Endothelial cell of umbilical vein (primary cell): Measurements from ENCODE around the gene TIMMDC1. TPM values are rescaled to one million over a fixed set of nuclear protein-coding genes. Genes with fewer than 3 reads are reported as not detected.

Experiments used
- BruUV-seq: library from RNA; stranded (reverse); fragments of 400-500 nt; replicated peaks from 2 replicates; lab custom pipeline; 2021; lab: Mats Ljungman, UMichigan
- CTCF ChIA-PET: fragments of 300-600, 350-600 bp; sonication (Branson Sonifier 250); formaldehyde crosslinking; loops from one replicate; lab custom pipeline; 2021; ENCODE audit warnings: antibody characterized with exemption, inconsistent platforms; lab: Charles Lee
- POLR2A ChIA-PET: fragments of 300-600, 350-600 bp; sonication (Branson Sonifier 250); formaldehyde crosslinking; loops from one replicate; lab custom pipeline; 2021; ENCODE audit warnings: antibody characterized with exemption, inconsistent platforms; lab: Charles Lee
- DNase-seq: peaks from one replicate; pipeline ENCODE4 v3.0.0-alpha.2; 2011; ENCODE audit warnings: low read depth, low spot score
- FAIRE-seq: peaks from 2 replicates; lab custom pipeline; 2011; peaks lifted over from hg19 to GRCh38; lab: Jason Lieb, UNC
- H2AFZ ChIP-seq: 2 replicates; pipeline ENCODE4 v1.6.0; 2012; ENCODE audit warnings: low read depth, low read length, control low read depth, inconsistent platforms
- H3K27ac ChIP-seq: 2 replicates; pipeline ENCODE4 v1.5.1; 2011; ENCODE audit warnings: low read depth, mild to moderate bottlenecking, control low read depth, low read length, moderate library complexity; ENCODE audit not compliant: insufficient read depth
- H3K27me3 ChIP-seq, 2 experiments: 2 replicates each; pipeline versions ENCODE4 v1.6.0 to v1.6.1; 2011; ENCODE audit warnings: low read length in 2 of 2, mixed read lengths in 1 of 2; ENCODE audit not compliant: control insufficient read depth in 2 of 2, insufficient read depth in 2 of 2
- H3K36me3 ChIP-seq, 2 experiments: 2 replicates in 1 of 2; 3 replicates in 1 of 2; pipeline ENCODE4 v1.5.1; 2011; ENCODE audit warnings: low read length in 2 of 2, mild to moderate bottlenecking in 1 of 2, moderate library complexity in 1 of 2; ENCODE audit not compliant: control insufficient read depth in 2 of 2, insufficient read depth in 2 of 2; ENCODE audit errors: extremely low read depth in 1 of 2
- H3K4me1 ChIP-seq: 3 replicates; pipeline ENCODE4 v1.5.1; 2011; ENCODE audit warnings: mild to moderate bottlenecking, low read length; ENCODE audit not compliant: control insufficient read depth, insufficient read depth; ENCODE audit errors: extremely low read depth
- H3K4me2 ChIP-seq: 2 replicates; pipeline ENCODE4 v1.6.1; 2011; ENCODE audit warnings: low read length, control low read depth, mixed read lengths; ENCODE audit not compliant: insufficient read depth
- H3K4me3 ChIP-seq, 3 experiments: fragments of 200-600 bp in 1 of 3; sonication (generic), shearing (Covaris generic) in 1 of 3; replicated peaks in 1 of 3; 2 replicates each; pipeline ENCODE4 v1.5.1; 2011 to 2016; ENCODE audit warnings: control low read depth in 3 of 3, low read length in 3 of 3, mild to moderate bottlenecking in 2 of 3, inconsistent platforms in 1 of 3, low read depth in 1 of 3, moderate library complexity in 1 of 3; ENCODE audit not compliant: insufficient read depth in 1 of 3
- H3K79me2 ChIP-seq: 2 replicates; pipeline ENCODE4 v1.6.0; 2012; ENCODE audit warnings: low read length, inconsistent platforms; ENCODE audit not compliant: control insufficient read depth, insufficient read depth
- H3K9ac ChIP-seq: replicated peaks from 2 replicates; pipeline ENCODE3; 2011; ENCODE audit warnings: low read length, control low read depth; ENCODE audit not compliant: insufficient read depth; ENCODE audit errors: extremely low read depth
- H3K9me1 ChIP-seq: replicated peaks from 3 replicates; pipeline ENCODE4 v1.6.0; 2011; ENCODE audit warnings: mild to moderate bottlenecking, low read length; ENCODE audit not compliant: control insufficient read depth, insufficient read depth; ENCODE audit errors: extremely low read depth
- H3K9me3 ChIP-seq: replicated peaks from 2 replicates; pipeline ENCODE4 v1.5.1; 2012; ENCODE audit warnings: low read length, inconsistent platforms; ENCODE audit not compliant: control insufficient read depth, insufficient read depth
- H4K20me1 ChIP-seq: replicated peaks from 2 replicates; pipeline ENCODE3; 2011; ENCODE audit warnings: mild to moderate bottlenecking, low read length; ENCODE audit not compliant: control insufficient read depth, insufficient read depth; ENCODE audit errors: extremely low read depth
- CTCF ChIP-seq, 2 donors: IDR thresholded peaks; 1 replicate in 1 of 2; 2 replicates in 1 of 2; pipeline ENCODE4 v1.5.1; 2011; ENCODE audit warnings: low read length in 2 of 2, mild to moderate bottlenecking in 2 of 2, moderate library complexity in 2 of 2, control low read depth in 1 of 2, inconsistent platforms in 1 of 2, low read depth in 1 of 2; ENCODE audit not compliant: insufficient read depth in 1 of 2; ENCODE audit errors: extremely low read depth in 1 of 2
- EZH2 ChIP-seq: IDR thresholded peaks from 2 replicates; pipeline ENCODE4 v1.6.1; 2012; ENCODE audit warnings: borderline replicate concordance, low read depth, mild to moderate bottlenecking, moderate library complexity, low read length, inconsistent platforms; ENCODE audit not compliant: severe bottlenecking
- FOS ChIP-seq: IDR thresholded peaks from 2 replicates; pipeline ENCODE4 v1.6.1; 2011; ENCODE audit warnings: mild to moderate bottlenecking, low read length, moderate library complexity, borderline replicate concordance; ENCODE audit not compliant: insufficient read depth
- GATA2 ChIP-seq: IDR thresholded peaks from 2 replicates; pipeline ENCODE4 v1.7.0; 2011; ENCODE audit warnings: low read depth, mild to moderate bottlenecking, moderate library complexity, mixed read lengths, low read length; ENCODE audit not compliant: insufficient read length, insufficient read depth
- JUN ChIP-seq: IDR thresholded peaks from 2 replicates; pipeline ENCODE4 v1.6.1; 2011; ENCODE audit warnings: borderline replicate concordance, low read depth; ENCODE audit not compliant: insufficient read length, insufficient read depth
- MYC ChIP-seq: IDR thresholded peaks from one replicate; pipeline ENCODE4 v1.6.1; 2011; ENCODE audit warnings: mild to moderate bottlenecking, low read depth, low read length
- POLR2A ChIP-seq: IDR thresholded peaks from 2 replicates; pipeline ENCODE4 v1.6.1; 2012; ENCODE audit warnings: low read depth, mild to moderate bottlenecking, control low read depth, low read length
- POLR2AphosphoS5 ChIP-seq: IDR thresholded peaks from 2 replicates; pipeline ENCODE4 v1.6.1; 2012; ENCODE audit warnings: low read depth, mild to moderate bottlenecking, control low read depth, low read length, moderate library complexity; ENCODE audit not compliant: insufficient read depth
- dilution Hi-C: fragments of 300-500 bp; cut with MboI; formaldehyde crosslinking; loops from one replicate; pipeline ENCODE4 v1.15.0; 2019; ENCODE audit warnings: low sequenced_read_pairs; ENCODE audit not compliant: extremely low pct_ligation_motif_present
- intact Hi-C: fragments of 100-400 bp; cut with micrococcal nuclease; formaldehyde crosslinking; loops from one replicate; pipeline ENCODE4 v1.10.0; 2022
- polyA plus RNA-seq, 4 experiments: library from polyadenylated mRNA; depleted of rRNA in 3 of 4; stranded (reverse) in 3 of 4; unstranded in 1 of 4; fragments of >200 nt; gene quantifications; 2 replicates each; pipeline versions ENCODE4 v1.2.1 to v1.2.3, GENCODE V29; 2011 to 2012; ENCODE audit warnings: missing spikeins in 1 of 4
- total RNA-seq: library from RNA; stranded (reverse); gene quantifications from 2 replicates; pipeline ENCODE4 v1.2.3, GENCODE V29; 2021
- TF ChIP-seq, protein P1 (sequence below): IDR thresholded peaks from 2 replicates; pipeline ENCODE4 v1.6.1; 2011; ENCODE audit not compliant: insufficient read depth, insufficient read length

Gene TIMMDC1
- total and polyA plus RNA-seq, 2 donors (not counting 3 experiments of a cell fraction or from before 2014, with no cell fraction given): 49.2 to 76.2 TPM

DNA sequence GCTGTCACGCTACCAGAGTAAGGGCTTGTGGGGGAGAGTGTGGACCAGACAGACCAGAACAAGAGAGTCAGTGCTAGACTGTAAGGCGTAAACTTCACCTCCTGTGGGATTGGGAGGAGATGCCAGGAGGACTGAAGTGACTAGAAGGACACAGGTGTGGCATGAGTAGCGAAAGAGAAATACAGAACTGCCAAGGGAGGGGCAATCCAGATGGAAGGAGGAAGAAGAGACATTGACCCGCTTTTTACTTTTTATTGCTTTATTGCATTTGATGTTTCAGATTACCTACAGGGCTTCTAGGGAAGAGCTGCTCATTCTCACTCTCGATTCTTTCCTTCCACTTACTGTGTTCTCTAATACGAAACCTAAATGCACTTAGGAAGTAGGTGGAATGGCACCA, 27.5 kb upstream of the TIMMDC1 start:
- Histone ChIP-seq H3K9me3 (no peaks in the 10 kb centered on the region), H2AFZ (no peak overlapping the region), H4K20me1 (no peaks in the 10 kb centered on the region), H3K27ac (no peak overlapping the region), H3K9ac (no peak overlapping the region), H3K4me2 (no peak overlapping the region), H3K27me3 (no peaks in the 10 kb centered on the region), H3K4me1 (peaks cover 13% of the 10 kb centered on the region), H3K4me3 (no peak overlapping the region), H3K36me3 (no peaks in the 10 kb centered on the region), H3K9me1 (no peaks in the 10 kb centered on the region), H3K79me2 (peaks cover 4% of the 10 kb centered on the region)
- DNase-seq: no peak
- ChIA-PET CTCF (interaction anchor here (0.6 to 0.8 kb wide), 2 partner anchors 8 to 24 kb away, joined by 3 read pairs; partner anchors contain the start of gene TMEM39A), POLR2A (no interaction called here)
- FAIRE-seq: no peak
- dilution Hi-C loops (no loop called here), intact Hi-C loops (no loop called here)
- no TSS peak for BruUV-seq
- TF ChIP-seq POLR2AphosphoS5: no peak
- no peak for TF ChIP-seq CTCF (IDR thresholded peaks at IDR 0.05; ENCODE audit: extremely low read depth in 1 of 2, insufficient read depth in 1 of 2, low read depth in 1 of 2, low read length in 2 of 2)
- TF ChIP-seq JUN: no peak
- TF ChIP-seq MYC: no peak
- TF ChIP-seq FOS: no peak
- no peak for TF ChIP-seq GATA2
- no peak for TF ChIP-seq POLR2A
- TF ChIP-seq, protein P1, sequence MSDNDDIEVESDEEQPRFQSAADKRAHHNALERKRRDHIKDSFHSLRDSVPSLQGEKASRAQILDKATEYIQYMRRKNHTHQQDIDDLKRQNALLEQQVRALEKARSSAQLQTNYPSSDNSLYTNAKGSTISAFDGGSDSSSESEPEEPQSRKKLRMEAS: no peak
- no peak for TF ChIP-seq EZH2
